Head of caudate nucleus (tissue), 42 donors: ENCODE measurements around the gene RND2.
"Not testable (repeated sequence)": the region's sequence is repeated elsewhere in the genome, so short reads cannot be mapped to it uniquely, and the experiment has no call there.

Experiments
- DNase-seq, 42 donors: peaks; one replicate each; pipeline versions ENCODE4 v3.0.0 to v3.0.0-alpha.2; 2020 to 2021; ENCODE audit warnings: mixed read lengths in 7 of 42
- intact Hi-C: fragments of 100-400 bp; cut with DNase I; formaldehyde crosslinking; loops from one replicate; pipeline ENCODE4 v1.15.0; 2022

The RND2 gene, protein sequence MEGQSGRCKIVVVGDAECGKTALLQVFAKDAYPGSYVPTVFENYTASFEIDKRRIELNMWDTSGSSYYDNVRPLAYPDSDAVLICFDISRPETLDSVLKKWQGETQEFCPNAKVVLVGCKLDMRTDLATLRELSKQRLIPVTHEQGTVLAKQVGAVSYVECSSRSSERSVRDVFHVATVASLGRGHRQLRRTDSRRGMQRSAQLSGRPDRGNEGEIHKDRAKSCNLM

DNA sequence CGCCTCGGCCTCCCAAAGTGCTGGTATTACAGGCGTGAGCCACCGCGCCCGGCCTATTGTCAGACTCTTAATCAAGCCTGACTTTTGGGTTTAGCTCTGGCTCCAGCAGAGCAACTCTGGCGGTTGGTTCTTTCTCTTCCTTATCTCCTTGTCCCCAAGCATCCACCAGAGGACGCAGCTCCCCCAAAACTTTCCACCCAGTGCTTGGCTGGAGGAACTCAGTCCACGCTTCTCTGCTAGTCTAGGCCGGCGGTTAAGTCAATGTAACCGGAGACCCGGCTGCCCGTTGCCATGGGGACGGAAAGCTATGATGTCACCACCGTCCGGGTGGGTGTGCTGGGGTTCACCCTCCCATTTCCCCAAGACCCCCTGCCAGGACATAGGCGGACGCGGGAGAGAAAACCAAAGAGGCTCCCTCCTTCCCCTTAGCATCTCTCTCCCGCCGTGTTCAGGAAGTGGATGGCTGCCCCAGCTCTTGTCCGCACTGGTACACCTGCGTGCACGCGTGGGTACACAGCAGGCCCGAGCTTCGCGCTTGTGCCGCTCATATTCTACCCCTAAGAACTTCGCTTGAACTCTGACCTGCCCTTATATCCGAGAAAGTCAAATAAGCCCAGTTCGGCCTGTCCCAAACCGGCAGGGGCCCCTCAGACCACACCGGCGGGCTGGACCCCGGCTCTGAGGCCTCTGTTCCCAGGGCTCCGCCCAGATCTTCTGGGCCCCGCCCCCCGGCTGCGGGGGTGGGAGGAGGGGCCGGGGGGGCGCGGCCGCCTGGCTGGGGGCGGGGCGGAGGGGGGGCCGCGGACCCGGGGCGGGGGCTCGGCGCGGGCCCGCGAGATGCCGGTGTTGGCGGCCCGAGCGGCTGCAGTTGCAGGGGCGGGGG lies at the start of gene RND2:
Gene RND2 (plus strand): TSS at position 825 of the 883 bp plus-strand sequence. CDS start 117 bp downstream, outside the sequence.
- intact Hi-C loops = loop anchor here (5.0 to 10.0 kb wide), 2 partner anchors 60 to 148 kb away; partner anchors contain the start of gene NBR1
- DNase-seq = peak; percentile 81 to 97 (median 92)

DNA sequence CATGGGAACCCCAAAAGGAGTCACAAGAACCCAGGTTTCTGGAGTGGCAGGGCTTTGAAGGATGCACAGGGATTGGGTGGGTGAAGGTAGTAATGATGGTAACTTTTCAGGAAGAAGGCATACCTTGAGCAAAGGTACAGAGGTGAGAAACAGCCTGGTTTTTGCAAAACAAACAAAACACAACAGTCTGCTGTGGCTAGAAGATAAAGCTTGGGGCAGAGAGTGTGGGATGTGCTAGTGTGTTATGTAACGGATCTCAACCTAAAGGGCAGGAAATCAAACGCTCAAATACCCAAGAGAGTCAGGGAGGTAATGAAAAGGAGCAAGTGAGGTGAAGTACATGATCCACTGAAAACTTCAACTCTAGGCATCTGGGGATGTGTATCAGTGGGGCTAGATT lies 49.8 kb upstream of the RND2 start:
- no peak for DNase-seq
- intact Hi-C loops = no loop called here

DNA sequence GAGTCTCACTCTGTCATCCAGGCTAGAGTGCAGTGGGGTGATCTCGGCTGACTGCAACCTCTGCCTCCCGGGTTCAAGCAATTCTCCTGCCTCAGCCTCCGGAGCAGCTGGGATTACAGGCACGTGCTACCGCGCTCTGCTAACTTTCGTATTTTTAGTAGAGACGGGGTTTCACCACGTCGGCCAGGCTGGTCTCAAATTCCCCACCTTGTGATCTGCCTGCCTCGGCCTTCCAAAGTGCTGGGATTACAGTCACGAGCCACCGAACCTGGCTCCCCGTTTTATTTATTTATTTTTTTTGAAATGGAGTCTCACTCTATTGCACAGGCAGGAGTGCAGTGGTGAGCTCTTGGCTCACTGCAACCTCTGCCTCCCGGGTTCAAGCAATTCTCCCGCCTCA lies 49.3 kb upstream of the RND2 start:
- DNase-seq, intact Hi-C loops: not testable (repeated sequence)

DNA sequence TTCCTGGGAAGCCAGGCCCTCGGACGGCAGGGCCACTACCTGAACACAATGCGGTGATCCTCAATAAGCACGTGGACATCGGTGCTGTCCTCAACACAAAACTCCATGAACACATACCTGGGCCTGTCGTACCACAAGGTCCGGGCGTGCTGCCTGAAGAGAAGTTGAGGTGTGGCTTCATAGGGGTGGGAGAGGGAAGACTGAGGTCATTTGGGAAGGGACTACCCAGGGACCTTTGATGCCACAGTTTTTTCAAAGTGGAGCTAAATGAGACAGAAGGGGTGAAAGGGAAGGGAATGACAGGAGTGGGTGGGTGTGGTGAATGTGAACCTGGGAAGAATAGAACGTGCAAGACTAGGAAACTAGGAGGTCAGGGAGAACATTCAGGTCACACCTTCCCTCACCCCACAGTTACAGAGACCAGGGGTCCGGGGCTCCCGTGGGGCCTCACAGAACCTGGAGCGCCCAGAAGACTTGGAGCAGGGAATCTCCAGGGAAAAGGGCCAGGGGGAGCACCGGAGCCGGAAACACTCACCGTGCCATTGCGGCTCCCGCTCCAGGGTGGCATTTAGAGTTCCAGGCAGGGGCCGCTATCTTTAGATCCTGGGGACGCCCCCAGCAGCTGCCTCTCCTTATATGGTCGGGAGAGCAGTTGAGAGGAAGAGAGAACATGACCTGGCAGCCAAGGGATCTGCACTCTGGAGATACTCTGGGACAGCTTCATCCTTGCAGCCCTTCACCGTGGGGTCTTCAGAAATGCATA lies 45.3 kb upstream of the RND2 start, which contains the start of gene PTGES3L:
Gene PTGES3L (minus strand): TSS at position 570 of the 763 bp plus-strand sequence. CDS start 27 bp downstream, at position 543.
- intact Hi-C loops = no loop called here
- DNase-seq = peak; percentile 43 to 91 (median 72)

DNA sequence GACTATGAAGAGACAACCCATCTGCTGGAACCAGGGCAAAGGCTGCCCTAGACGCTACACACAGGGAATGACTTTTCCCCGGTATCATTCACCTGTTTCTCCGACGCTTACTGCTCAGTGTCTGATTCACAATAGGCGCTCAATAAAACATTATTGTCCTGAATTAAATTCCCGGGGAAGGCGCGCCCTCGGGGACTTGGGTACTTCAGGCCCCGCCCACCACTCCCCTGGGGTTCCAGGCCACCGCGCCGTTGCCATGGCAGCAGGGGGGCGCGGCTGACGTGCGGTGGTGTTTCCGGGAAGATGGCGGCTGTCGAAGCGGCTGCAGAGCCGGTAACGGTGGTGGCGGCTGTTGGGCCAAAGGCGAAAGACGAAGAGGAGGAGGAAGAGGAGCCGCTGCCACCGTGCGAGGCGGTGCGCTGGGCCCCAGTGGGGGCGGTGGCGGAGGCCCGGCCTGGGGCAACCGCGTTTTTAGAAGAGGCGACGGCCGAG lies 44.7 kb upstream of the RND2 start, which contains the start of gene RUNDC1:
Gene RUNDC1 (plus strand): TSS at position 292 of the 492 bp plus-strand sequence. CDS start 12 bp downstream, at position 304.
- intact Hi-C loops = no loop called here
- peak; percentile 83 to 97 (median 93) for DNase-seq

DNA sequence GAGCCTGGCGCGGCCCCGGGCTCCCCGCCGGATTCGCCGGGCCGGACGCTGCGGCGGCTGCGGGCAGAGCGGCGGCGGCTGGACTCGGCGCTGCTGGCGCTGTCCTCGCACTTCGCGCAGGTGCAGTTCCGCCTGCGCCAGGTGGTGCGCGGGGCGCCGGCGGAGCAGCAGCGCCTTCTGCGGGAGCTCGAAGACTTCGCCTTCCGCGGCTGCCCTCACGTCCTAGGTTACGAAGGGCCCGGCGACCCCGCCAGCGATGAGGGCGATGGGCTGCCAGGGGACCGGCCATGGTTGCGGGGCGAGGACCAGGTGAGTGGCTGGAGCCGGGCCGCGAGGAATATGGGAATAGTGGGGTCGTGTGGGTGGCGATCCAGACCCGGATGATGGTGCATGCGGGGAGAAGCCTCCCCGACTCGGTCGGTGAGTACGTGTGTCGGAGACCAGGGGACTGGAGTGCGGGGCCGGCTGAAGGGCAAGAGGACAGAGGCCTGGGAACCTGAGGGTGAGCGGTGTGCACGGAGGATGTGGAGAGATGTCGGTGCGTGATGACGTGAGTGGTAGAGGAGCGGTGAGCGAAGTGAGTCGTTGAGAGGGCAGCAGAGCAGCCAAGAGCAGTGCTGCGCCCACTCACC lies 44.1 kb upstream of the RND2 start:
- DNase-seq = peak; percentile 32 to 91 (median 68)
- intact Hi-C loops = no loop called here

DNA sequence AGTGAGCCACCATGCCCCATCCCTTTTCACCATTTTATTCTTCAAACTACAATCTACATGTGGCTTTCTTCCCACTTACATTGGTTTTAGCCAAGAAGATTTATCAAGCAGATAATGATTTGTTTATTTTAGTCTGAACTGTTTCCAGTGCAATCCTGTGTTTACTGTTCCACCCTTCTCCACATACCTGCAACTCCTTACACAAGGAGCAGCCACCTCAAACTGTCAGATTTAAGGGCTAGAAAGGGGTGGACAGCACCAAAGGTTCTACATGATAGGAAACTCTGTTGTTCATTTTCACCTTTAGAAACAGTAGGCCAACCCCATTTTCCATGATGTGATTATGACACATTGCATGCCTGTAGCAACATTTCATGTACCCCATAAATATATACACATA lies 42.8 kb upstream of the RND2 start:
- intact Hi-C loops = no loop called here
- no peak for DNase-seq

DNA sequence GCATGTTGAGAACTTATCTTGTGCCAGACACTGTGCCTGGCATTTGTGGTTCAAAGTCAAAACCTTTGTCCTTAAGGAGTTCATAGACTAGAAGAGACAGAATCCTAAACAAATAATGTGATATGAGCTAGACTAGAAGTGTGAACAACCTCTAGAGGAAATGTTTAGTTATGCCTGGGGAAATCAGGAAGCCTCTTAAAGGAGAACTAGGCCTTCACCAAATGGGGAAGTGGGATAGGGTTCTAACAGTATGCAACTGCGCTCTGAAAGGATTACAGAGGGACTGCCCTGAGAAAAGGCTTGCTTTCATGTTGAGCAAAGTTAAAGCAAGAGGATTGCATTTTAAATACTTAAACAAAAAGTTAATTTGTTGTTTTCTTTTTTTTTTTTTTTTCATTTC lies 39.8 kb upstream of the RND2 start:
- DNase-seq = no peak
- intact Hi-C loops = no loop called here

DNA sequence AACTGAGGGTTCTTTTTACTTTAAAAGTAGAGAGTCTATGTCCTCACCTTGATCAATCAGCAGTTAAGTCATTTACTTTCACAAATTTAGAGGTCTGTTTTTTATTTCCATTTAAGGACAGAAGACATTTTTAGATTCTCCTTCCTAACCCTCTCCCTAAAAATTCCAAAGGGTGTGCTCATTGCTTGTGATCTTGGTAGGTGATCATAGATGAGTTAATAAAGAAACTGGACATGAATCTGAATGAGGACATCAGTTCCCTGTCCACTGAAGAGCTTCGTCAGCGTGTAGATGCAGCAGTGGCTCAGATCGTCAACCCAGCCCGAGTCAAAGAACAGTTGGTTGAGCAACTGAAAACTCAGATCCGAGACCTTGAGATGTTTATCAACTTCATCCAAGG lies 35.9 kb upstream of the RND2 start:
- DNase-seq = no peak
- intact Hi-C loops = no loop called here

DNA sequence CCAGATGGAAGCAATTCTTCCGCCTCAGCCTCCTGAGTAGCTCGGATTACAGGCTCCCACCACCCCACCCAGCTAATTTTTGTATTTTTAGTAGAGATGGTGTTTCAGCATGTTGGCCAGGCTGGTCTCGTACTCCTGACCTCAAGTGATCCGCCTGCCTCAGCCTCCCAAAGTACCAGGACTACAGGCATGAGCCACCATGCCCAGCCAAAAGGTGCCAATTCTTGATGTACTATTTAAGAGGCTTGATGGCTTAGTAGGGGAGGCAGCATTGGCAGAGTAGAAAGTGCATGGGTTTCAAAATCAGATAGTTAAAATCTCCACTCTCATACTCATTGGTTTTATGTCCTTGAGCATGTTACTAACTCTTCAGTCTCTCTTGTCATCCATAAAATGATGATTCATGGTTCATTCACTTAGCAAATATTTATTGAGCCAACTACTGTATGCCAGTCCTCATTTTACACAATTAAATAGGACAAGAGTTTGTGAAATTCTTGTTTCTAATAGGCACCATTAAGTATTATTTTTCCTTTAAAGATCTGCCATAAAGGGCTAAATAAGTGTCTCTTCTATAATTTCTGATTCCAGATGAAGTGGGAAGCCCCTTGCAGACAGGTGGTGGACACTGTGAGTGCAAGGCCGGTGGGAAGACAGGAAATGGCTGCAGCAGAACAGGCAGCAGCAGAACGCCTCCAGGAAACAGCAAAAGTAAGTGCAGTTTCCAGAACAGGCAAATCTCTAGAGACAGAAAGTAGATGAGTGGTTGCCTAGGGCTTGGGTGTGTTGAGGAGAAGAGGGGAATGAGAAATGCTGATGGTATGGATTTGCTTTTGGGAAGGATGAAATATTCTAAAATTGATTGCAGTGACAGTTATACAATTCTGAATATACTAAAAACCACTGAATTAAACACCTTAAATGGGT lies 35.0 kb upstream of the RND2 start:
- DNase-seq = no peak
- intact Hi-C loops = loop anchor here (10.0 kb wide), 1 partner anchor 145 kb away; the partner anchor contains the start of gene AOC2

DNA sequence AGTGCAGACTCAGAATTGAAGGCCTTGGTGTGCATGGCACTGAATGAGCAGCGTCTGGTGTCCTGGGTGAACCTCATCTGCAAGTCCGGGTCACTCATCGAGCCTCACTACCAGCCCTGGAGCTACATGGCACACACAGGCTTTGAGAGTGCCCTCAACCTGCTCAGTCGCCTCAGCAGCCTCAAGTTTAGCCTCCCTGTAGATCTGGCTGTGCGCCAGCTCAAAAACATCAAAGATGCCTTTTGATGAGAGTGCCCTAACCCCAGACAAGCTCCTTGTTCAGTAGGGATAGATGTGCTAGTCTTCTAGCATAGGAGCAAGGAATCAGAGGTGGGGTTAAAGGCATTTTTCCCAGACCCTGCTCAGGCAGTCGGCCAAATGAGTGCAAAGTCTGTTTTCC lies 33.6 kb upstream of the RND2 start:
- intact Hi-C loops = loop anchor here (10.0 kb wide), 1 partner anchor 147 kb away; the partner anchor contains the start of gene AOC2
- DNase-seq = no peak

DNA sequence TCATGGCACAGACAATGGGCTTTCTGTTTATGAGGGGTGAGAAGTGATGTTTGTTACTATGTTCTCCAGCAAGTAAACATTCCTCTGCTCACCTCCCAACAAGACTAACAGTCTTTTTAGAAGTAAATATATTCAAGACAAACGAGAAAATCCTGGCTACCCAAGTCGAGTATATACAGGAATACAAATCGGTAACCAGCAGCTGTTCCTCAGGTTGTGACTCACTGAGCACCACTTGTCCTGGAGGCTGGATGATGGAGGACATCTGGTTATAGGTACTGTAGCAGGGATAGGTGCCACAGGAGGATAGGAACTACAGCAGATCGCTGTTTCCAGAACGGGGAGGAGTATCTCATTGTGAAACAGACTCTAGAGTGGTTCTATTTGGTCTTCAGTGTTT lies 32.2 kb upstream of the RND2 start:
- intact Hi-C loops = loop anchor here (10.0 kb wide), 1 partner anchor 148 kb away; the partner anchor contains the start of gene AOC2
- no peak for DNase-seq

DNA sequence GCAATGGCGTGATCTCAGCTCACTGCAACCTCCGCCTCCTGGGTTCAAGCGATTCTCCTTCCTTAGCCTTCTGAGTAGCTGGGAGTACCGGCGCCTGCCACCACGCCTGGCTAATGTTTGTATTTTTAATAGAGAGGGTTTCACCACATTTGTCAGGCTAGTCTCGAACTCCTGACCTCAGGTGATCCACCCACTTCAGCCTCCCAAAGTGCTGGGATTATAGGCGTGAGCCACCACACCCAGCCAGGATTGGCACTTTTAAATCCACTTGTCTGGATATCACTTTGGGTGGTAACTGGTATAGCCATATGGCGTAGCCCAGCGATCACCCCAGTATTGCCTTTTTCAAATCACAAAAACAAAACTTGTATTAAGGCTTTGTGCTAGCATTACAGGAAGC lies 31.1 kb upstream of the RND2 start:
- intact Hi-C loops = loop anchor here (10.0 kb wide), 1 partner anchor 149 kb away; the partner anchor contains the start of gene AOC2
- not testable (repeated sequence) for DNase-seq

DNA sequence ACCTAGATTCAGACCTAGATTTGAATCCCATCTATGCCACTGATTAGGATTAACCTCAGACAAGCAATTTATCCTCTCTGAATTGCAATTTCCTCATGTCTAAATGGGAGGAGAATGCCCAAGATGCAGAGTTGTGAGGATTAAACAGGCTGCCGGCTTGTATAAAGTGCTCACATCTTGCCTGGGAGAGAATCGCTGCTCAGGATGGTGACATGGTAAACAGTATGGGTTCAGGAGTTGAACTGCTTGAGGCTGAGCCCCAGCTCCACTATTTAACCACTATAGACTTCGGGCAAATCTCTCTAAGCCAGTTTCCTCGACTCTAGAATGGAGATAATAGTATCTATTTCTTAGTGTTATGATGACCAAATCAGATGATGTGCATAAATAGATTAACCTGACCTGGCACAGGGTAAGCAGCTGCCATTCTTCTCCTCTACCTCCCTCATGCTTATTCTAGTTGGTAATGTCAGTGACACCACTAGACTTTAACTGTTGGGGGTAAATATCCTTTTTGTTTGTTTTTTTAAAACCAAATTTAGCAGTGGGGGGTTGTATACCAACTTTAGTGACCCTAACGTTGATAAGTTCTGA lies 27.5 kb upstream of the RND2 start:
- intact Hi-C loops = loop anchor here (10.0 kb wide), 1 partner anchor 153 kb away; the partner anchor contains the start of gene AOC2
- no peak for DNase-seq

DNA sequence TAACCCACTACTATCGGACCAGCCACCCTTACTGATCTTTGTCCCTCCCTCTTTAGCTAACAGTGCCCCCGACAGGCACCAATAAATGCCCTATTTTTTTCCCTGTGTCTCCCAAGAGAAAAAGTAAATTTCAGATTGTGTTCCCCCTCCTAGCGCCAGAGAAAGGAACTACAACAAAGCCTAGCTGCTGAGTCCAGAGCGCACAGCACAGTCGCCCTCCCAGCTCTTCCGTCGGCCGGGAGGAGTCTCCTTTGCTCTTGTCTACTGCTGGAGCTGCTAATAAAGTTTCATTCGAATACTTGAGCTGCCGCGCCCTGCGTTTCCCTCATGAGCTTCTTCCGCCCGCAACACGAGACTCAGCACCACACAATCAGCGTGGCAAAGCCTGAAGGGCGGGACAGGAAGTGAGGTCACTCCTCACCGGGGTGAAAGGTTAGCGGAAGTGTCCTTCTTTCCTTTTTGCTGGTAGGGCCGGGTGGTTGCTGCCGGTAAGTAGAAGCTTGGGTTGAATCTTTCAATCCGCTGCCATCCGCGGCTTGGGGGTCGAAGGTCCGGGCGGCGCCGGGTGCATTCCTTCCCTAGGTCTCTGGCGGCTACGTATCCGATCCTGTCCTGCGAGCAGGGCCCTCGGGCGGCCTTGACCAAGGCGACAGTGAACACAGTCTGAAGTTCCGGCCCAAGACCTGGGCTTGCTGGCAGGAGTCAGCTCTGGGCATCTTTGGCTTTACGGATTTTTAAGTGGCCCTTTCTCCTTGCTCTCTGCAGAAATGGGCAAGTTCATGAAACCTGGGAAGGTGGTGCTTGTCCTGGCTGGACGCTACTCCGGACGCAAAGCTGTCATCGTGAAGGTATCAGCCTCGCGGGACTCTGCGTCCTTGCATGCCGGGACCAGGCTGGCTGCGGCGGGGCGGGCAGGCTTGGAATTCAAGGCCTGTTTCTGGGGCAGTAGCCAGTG lies 26.8 kb upstream of the RND2 start, which contains the start of gene RPL27:
Gene RPL27 (plus strand): TSS at position 436 of the 955 bp plus-strand sequence. CDS start 332 bp downstream, at position 768.
- DNase-seq = peak; percentile 95 to 100 (median 99)
- intact Hi-C loops = loop anchor here (10.0 kb wide), 1 partner anchor 153 kb away; the partner anchor contains the start of gene AOC2
